Uterus (tissue), 4 donors: ENCODE measurements around the gene ANXA10. TPM values are rescaled to one million over a fixed set of nuclear protein-coding genes. Genes with fewer than 3 reads are reported as not detected.

ENCODE experiments used
- DNase-seq, 2 donors: peaks; one replicate each; pipeline ENCODE4 v3.0.0-alpha.2; 2019 to 2020
- H3K27ac ChIP-seq, 2 donors: fragments of 200-600 bp; sonication (generic); 1 replicate in 1 of 2; 2 replicates in 1 of 2; pipeline ENCODE4 v1.5.1; 2016 to 2018
- H3K27me3 ChIP-seq, 2 donors: fragments of 200-600 bp; sonication (generic); one replicate each; pipeline ENCODE4 v1.5.1; 2018 to 2019; ENCODE audit warnings: control low read depth in 1 of 2
- H3K36me3 ChIP-seq, 2 donors: fragments of 200-600 bp; sonication (generic); one replicate each; pipeline ENCODE4 v1.5.1; 2019; ENCODE audit warnings: control low read depth in 1 of 2
- H3K4me1 ChIP-seq, 2 donors: fragments of 200-600 bp; sonication (generic); one replicate each; pipeline ENCODE4 v1.5.1; 2018 to 2019; ENCODE audit warnings: control low read depth in 1 of 2
- H3K4me3 ChIP-seq, 2 donors: fragments of 200-600 bp; sonication (generic); 1 replicate in 1 of 2; 2 replicates in 1 of 2; pipeline ENCODE4 v1.5.1; 2018 to 2019; ENCODE audit warnings: mild to moderate bottlenecking in 1 of 2
- H3K9me3 ChIP-seq, 2 donors: fragments of 200-600 bp; sonication (generic); one replicate each; pipeline ENCODE4 v1.5.1; 2019; ENCODE audit warnings: control low read depth in 1 of 2
- CTCF ChIP-seq, 4 experiments: fragments of 200-600 bp in 2 of 4; fragments of 450-650 bp in 2 of 4; sonication (generic) in 2 of 4; IDR thresholded peaks; one replicate each; pipeline ENCODE4 v1.5.1; 2016 to 2019; ENCODE audit warnings: antibody characterized with exemption in 4 of 4, mild to moderate bottlenecking in 2 of 4, moderate library complexity in 1 of 4
- POLR2A ChIP-seq, 2 donors: fragments of 450-650 bp; IDR thresholded peaks; one replicate each; pipeline ENCODE4 v1.6.1; 2016; ENCODE audit warnings: antibody characterized with exemption in 2 of 2, mild to moderate bottlenecking in 1 of 2, moderate library complexity in 1 of 2
- intact Hi-C: fragments of 100-400 bp; cut with DNase I; formaldehyde crosslinking; loops from one replicate; pipeline ENCODE4 v1.15.1; 2023; ENCODE audit warnings: low total_unique reads
- total RNA-seq, 4 donors: library from RNA; depleted of rRNA in 3 of 4; stranded (reverse); fragments of >200 nt in 3 of 4; gene quantifications; one replicate each; pipeline versions ENCODE4 v1.1.0 to v1.2.4, GENCODE V29; 2014 to 2023
- donor health status: DM: yes; HTN: yes; CAD: no.

Gene ANXA10
- total RNA-seq, 4 donors from 2014 or later = not detected

DNA sequence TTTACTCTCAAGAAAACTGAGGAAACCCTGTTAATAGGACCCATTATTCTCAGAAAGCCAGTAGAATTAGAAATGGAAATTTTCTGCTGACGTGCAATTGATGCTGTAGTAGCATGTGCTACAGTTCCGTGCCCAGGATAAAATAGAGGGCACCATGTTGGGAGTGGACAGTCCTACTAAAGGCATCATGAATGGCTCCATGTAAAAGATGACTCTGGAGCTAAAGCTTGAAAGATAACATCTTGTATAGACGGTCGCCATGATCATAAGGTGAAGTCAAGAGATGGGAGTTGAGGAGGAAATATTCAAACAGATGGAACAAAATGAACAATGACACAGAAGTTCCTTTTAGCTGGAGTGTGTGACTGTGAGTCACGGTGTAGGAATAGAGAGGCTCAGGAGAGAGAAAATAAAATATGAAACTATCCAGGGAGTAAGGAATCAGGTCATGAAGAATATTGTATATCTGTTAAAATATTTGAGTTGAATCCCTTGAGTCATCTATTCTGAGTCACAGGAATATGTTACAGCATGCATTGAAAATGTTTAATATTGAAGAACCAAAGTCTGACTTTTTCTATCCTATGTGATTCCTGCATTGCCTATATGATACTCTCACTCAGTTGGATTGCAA lies 31.8 kb downstream of the ANXA10 start:
- no peak overlapping the region for H3K4me3 ChIP-seq
- intact Hi-C loops = no loop called here
- H3K36me3 ChIP-seq = no peaks in the 10 kb centered on the region

DNA sequence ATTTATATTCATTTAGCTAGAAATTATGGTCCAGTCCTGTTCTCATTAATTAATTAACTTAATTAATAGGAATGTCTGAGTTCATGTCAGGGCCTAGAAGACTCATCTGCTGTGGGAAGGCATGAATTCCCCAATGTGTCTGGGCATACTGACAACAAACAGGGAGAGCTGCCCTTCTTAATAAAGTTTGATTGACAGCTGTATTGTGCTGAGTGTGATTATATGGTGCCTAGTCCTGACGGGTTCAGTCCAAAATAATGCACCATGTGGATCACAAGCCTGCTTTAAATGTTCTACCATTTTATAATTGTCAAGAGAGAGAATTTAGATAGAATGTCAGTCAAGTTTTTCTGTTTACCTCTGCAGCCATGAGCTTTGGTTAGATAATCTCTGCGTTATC lies 34.6 kb downstream of the ANXA10 start:
- no peaks in the 10 kb centered on the region for H3K27me3 ChIP-seq
- H3K36me3 ChIP-seq = no peaks in the 10 kb centered on the region
- H3K4me3 ChIP-seq = no peak overlapping the region
- H3K9me3 ChIP-seq = no peaks in the 10 kb centered on the region
- H3K27ac ChIP-seq = no peak overlapping the region
- DNase-seq = no peak
- H3K4me1 ChIP-seq = no peaks in the 10 kb centered on the region
- TF ChIP-seq CTCF (IDR thresholded peaks at IDR 0.05) (no peak), POLR2A (IDR thresholded peaks at IDR 0.05) (no peak)
- intact Hi-C loops = no loop called here

More for the DNA sequence above, 31.8 kb downstream of the ANXA10 start:
- DNase-seq = no peak
- no peak for TF ChIP-seq CTCF (IDR thresholded peaks at IDR 0.05)
- no peak for TF ChIP-seq POLR2A (IDR thresholded peaks at IDR 0.05)
- Histone ChIP-seq H3K27me3 (no peaks in the 10 kb centered on the region), H3K27ac (no peak overlapping the region), H3K9me3 (no peaks in the 10 kb centered on the region), H3K4me1 (no peaks in the 10 kb centered on the region)

- Histone ChIP-seq H3K27me3 (no peaks in the 10 kb centered on the region), H3K36me3 (no peaks in the 10 kb centered on the region), H3K4me3 (no peak overlapping the region), H3K27ac (no peak overlapping the region), H3K9me3 (no peaks in the 10 kb centered on the region), H3K4me1 (no peaks in the 10 kb centered on the region)
- intact Hi-C loops = no loop called here
- TF ChIP-seq CTCF (IDR thresholded peaks at IDR 0.05) (no peak), POLR2A (IDR thresholded peaks at IDR 0.05) (no peak)
- no peak for DNase-seq
Observed at GRCh38 chr4:168128601-168129000, 36.3 kb downstream of the ANXA10 start.

DNA sequence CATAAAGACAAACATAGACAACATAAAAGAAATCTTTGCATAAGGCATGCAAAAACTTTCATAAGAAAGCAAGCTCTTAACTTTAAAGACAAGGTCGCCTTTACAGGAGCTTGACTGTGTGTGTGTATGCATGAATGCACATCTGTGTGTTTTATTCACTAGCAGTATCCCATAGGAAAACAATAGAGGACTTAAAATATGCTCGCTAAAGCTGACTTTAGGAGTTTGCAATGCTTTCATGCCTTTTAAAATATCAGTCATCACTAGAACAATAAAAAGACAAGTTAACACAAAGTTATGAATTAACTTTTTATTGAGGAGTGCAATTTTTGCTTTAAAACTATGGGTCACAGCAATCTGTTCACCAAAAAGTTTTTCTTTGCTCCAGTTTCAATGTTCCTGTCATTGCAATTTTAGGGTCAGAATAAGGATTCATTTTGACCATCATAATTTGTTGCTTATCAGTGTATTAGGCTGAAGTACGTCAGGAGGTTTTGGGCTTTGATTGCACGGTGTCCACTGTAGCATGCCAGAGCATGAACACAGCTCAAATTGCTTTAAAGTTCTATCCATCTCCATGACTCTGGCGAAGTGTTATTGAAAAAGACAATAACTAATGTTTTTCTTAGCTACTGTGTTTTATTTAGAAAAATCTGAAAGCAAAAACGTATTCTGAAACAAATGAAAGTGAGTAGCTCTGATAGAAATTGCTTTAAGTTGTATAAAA lies 36.9 kb downstream of the ANXA10 start:
- TF ChIP-seq CTCF (IDR thresholded peaks at IDR 0.05) (no peak), POLR2A (IDR thresholded peaks at IDR 0.05) (no peak)
- Histone ChIP-seq H3K4me3 (no peak overlapping the region), H3K27me3 (no peaks in the 10 kb centered on the region), H3K36me3 (no peaks in the 10 kb centered on the region), H3K9me3 (no peaks in the 10 kb centered on the region), H3K27ac (no peak overlapping the region), H3K4me1 (no peaks in the 10 kb centered on the region)
- intact Hi-C loops = no loop called here
- DNase-seq = no peak

- no peak overlapping the region for H3K27ac ChIP-seq
- H3K9me3 ChIP-seq = no peaks in the 10 kb centered on the region
- H3K4me1 ChIP-seq = no peaks in the 10 kb centered on the region
- H3K4me3 ChIP-seq = no peak overlapping the region
- TF ChIP-seq CTCF (IDR thresholded peaks at IDR 0.05) (no peak), POLR2A (IDR thresholded peaks at IDR 0.05) (no peak)
- H3K27me3 ChIP-seq = no peaks in the 10 kb centered on the region
- DNase-seq = no peak
- H3K36me3 ChIP-seq = no peaks in the 10 kb centered on the region
- intact Hi-C loops = no loop called here
Observed at GRCh38 chr4:168129802-168130201, 37.5 kb downstream of the ANXA10 start.
